ENCODE data around the gene DNAH10. TPM values are rescaled to one million over a fixed set of nuclear protein-coding genes. Genes with fewer than 3 reads are reported as not detected.
A peak's percentile ranks its signal among the peaks of the same experiment; 100 is the strongest.

The DNAH10 gene
- total and polyA plus RNA-seq, 2 of the 4 experiments (the other 2 are of a cell fraction), result 0.18 to 0.22 TPM

DNA sequence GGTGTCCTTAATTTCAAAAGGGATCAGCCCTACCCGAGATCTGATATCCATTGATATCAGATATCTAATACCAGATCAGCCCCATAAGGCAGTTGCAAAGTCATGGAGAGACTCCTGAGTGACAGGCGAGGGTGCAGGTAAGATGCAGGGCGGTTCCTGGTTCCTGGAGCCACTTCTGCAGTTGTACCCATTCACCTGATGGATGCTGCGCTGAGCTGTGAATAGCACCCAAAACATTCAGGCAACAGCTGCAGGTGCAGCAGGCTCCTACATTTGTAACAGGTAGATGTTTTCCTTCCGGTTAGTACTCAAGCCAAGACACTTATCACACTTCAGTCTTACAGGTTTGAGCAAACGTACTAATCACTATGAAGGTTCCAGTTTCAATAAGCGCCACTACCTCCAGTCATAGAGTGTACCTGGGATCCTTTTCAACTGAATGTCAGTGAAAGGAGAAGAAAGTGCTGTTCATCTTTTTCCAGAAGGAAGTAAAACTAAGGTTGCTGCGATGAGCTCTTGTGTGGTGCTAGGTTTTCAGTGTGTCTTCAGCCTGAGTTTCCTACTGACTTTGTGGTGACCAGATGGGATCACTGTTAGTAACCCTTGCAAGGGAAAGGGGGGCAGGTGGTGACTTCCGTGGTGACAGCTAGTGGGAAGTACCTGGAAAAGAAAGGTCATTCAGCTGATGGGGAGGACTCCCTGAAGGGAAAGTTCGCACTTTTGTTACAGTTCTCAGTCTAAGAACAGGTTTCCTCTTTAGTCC lies 48.1 kb upstream of the DNAH10 start:
- H3K9me3 ChIP-seq (ENCODE audit: control insufficient read depth, insufficient read depth, low read length), result no peaks in the 10 kb centered on the region
- ATAC-seq (ENCODE audit: low read depth), result no peak
- no peak overlapping the region for H3K56ac ChIP-seq (ENCODE audit: extremely low read depth, insufficient read depth, low read length)
- H3K36me3 ChIP-seq (ENCODE audit: control insufficient read depth, insufficient read depth, low read length), result no peaks in the 10 kb centered on the region
- no peak overlapping the region for H2BK15ac ChIP-seq (ENCODE audit: low read depth, low read length)
- peaks cover 5% of the 10 kb centered on the region for H3K4me1 ChIP-seq (ENCODE audit: control insufficient read depth, insufficient read depth, low read length)
- H3K4ac ChIP-seq (ENCODE audit: low read depth, low read length), result no peak overlapping the region
- no peak overlapping the region for H4K8ac ChIP-seq (ENCODE audit: low read depth in 2 of 2, low read length in 2 of 2)
- CTCF ChIA-PET, result interaction anchor here (1.2 kb wide), 1 partner anchor 273 kb away, joined by 3 read pairs; no protein-coding TSS in a partner anchor
- H3K9ac ChIP-seq (ENCODE audit: low read depth, low read length), result no peak overlapping the region
- H3K4me3 ChIP-seq (ENCODE audit: insufficient read depth, low read depth, low read length), result no peak overlapping the region
- no peak for DNase-seq
- no TSS peak for BruUV-seq (replicated peaks)
- peaks cover 13 to 38% of the 10 kb centered on the region in 2 experiments for H3K79me1 ChIP-seq (ENCODE audit: low read depth in 1 of 2, low read length in 2 of 2)
- no peaks in the 10 kb centered on the region for H3K27me3 ChIP-seq (ENCODE audit: control insufficient read depth, insufficient read depth, low read length)
- H3K14ac ChIP-seq (replicated peaks; ENCODE audit: low read depth, low read length), result no peak overlapping the region
- no peak for TF ChIP-seq POLR2A (IDR thresholded peaks at IDR 0.05; ENCODE audit: low read depth, low read length)
- TF ChIP-seq MAZ (IDR thresholded peaks at IDR 0.05; ENCODE audit: borderline replicate concordance, low read depth, low read length), result no peak
- TF ChIP-seq CEBPB (IDR thresholded peaks at IDR 0.05; ENCODE audit: low read depth, low read length), result no peak
- TF ChIP-seq BHLHE40 (IDR thresholded peaks at IDR 0.05; ENCODE audit: low read depth, low read length), result no peak
- TF ChIP-seq, protein P1, sequence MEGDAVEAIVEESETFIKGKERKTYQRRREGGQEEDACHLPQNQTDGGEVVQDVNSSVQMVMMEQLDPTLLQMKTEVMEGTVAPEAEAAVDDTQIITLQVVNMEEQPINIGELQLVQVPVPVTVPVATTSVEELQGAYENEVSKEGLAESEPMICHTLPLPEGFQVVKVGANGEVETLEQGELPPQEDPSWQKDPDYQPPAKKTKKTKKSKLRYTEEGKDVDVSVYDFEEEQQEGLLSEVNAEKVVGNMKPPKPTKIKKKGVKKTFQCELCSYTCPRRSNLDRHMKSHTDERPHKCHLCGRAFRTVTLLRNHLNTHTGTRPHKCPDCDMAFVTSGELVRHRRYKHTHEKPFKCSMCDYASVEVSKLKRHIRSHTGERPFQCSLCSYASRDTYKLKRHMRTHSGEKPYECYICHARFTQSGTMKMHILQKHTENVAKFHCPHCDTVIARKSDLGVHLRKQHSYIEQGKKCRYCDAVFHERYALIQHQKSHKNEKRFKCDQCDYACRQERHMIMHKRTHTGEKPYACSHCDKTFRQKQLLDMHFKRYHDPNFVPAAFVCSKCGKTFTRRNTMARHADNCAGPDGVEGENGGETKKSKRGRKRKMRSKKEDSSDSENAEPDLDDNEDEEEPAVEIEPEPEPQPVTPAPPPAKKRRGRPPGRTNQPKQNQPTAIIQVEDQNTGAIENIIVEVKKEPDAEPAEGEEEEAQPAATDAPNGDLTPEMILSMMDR (conservative IDR thresholded peaks at IDR 0.05; ENCODE audit: low read depth, low read length), result no peak
- TF ChIP-seq, protein P2, sequence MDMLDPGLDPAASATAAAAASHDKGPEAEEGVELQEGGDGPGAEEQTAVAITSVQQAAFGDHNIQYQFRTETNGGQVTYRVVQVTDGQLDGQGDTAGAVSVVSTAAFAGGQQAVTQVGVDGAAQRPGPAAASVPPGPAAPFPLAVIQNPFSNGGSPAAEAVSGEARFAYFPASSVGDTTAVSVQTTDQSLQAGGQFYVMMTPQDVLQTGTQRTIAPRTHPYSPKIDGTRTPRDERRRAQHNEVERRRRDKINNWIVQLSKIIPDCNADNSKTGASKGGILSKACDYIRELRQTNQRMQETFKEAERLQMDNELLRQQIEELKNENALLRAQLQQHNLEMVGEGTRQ (IDR thresholded peaks at IDR 0.05; ENCODE audit: low read depth, low read length), result no peak
- TF ChIP-seq NFE2L2 (IDR thresholded peaks at IDR 0.05; ENCODE audit: low read depth, low read length), result no peak
- peaks cover 5% of the 10 kb centered on the region; the same call in 1 of the 2 replicates for H3K9me1 ChIP-seq (ENCODE audit: insufficient read depth, low read length)
- intact Hi-C loops (cut with micrococcal nuclease), result loop anchor here (5.0 kb wide), 1 partner anchor 268 kb away; no protein-coding TSS in a partner anchor
- in situ Hi-C loops (cut with MboI; ENCODE audit: low sequenced_read_pairs), result no loop called here
- WGBS, 2 experiments (ENCODE audit: extremely low coverage in 2 of 2, insufficient read length in 1 of 2), result 90% methylated on average over 2 of the region's 10 CpGs; no CpG with 5 or more reads in 1 of the 2 experiments
- POLR2A ChIA-PET (ENCODE audit: unreplicated experiment), result interaction anchor here (0.6 kb wide), 1 partner anchor 912 kb away, joined by 8 read pairs; no protein-coding TSS in a partner anchor
- no peak overlapping the region for H4K5ac ChIP-seq (ENCODE audit: low read depth, low read length)
- no peak overlapping the region for H3K18ac ChIP-seq (ENCODE audit: low read depth, low read length)
- peak overlapping the region; percentile 100 for H3K4me2 ChIP-seq (ENCODE audit: low read depth, low read length)
- no peak overlapping the region for H3K27ac ChIP-seq (ENCODE audit: insufficient read depth, low read length)
- no peaks in the 10 kb centered on the region; the same call in 1 of the 2 replicates for H4K20me1 ChIP-seq (ENCODE audit: insufficient read depth, low read length)
- dilution Hi-C loops (cut with HindIII; ENCODE audit: low sequenced_read_pairs, unreplicated experiment), result no loop called here
- H2AK9ac ChIP-seq (replicated peaks; ENCODE audit: low read depth, low read length, poor library complexity), result no peak overlapping the region
- no peak overlapping the region for H2BK5ac ChIP-seq (ENCODE audit: low read depth, low read length, poor library complexity, severe bottlenecking)
- no peak overlapping the region for H2BK120ac ChIP-seq (ENCODE audit: low read depth, low read length)
- H2AFZ ChIP-seq (replicated peaks; ENCODE audit: low read length, poor library complexity), result no peak overlapping the region
- H4K91ac ChIP-seq (ENCODE audit: insufficient read depth, low read depth, low read length), result no peak overlapping the region
- no peak overlapping the region for H2AK5ac ChIP-seq (ENCODE audit: low read depth, low read length)
- no peak overlapping the region for H2BK20ac ChIP-seq (ENCODE audit: low read depth, low read length)
- H3K23ac ChIP-seq (ENCODE audit: low read depth, low read length), result no peak overlapping the region
